ENCODE data around the gene MON2. TPM values are rescaled to one million over a fixed set of nuclear protein-coding genes. Genes with fewer than 3 reads are reported as not detected.

The MON2 gene
- total and polyA plus RNA-seq, 2 of the 13 experiments (the other 11 are each of a cell fraction or from before 2014, with no cell fraction given), result 10.5 to 24.8 TPM

DNA sequence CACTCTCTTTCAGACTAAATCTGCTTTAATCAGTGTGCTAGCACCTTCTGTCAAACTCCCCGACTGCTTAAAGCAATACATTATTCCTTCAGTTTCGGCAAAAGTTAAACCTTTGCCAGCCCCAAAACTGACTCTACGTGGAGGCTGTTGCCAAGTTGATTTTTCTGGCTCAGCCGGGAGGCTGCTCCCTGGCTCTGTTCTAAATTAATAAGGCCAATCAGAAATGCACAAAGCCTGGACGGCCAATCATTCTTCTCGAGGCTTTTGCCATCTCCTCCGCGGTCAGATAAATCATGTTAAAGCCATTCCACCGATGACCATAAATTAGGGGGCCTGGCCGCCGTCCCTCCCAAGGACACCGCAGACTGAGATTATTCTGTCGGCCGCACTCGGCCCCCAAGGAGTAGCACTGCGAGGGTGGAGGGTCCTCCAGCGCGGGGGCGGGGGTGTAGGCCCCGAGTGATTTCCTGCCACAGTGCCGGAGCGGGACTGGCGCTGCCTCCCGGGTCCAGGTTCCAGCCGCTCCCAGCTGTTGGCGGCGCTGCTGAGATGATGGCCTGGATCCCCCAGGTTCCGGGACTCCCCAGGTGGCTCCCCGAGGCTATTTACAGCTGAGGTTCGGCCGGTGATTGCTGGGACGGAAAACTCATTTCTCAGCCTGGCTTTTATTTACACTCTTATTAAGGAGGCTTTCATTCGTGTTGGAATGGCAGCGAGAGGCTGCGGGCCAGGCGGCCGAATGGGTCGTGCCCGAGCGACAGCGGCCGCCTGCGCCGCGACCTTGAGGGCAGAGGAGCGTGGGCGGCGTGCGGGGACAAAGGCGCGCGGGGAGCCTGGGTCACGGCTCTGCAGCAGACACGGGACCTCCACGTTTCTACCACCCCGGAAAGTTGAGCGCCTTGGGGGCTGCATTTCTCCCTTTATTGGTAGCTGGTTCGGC lies 165.1 kb downstream of the MON2 start (continued):
- no peak; the same call in 1 of the 2 replicates for TF ChIP-seq ZBTB20 (CRISPR knock-in tag; IDR thresholded peaks at IDR 0.05; ENCODE audit: borderline replicate concordance, low read depth)
- no peak for TF ChIP-seq KDM5A (IDR thresholded peaks at IDR 0.05; ENCODE audit: borderline replicate concordance, low read length)
- TF ChIP-seq FOSL2 (CRISPR knock-in tag; IDR thresholded peaks at IDR 0.05), result no peak
- no peak for TF ChIP-seq SALL2 (CRISPR knock-in tag; IDR thresholded peaks at IDR 0.05)
- TF ChIP-seq SRF (IDR thresholded peaks at IDR 0.05; ENCODE audit: low read depth, low read length), result peak; percentile 1; the same call in 1 of the 2 replicates
- TF ChIP-seq, protein P1, sequence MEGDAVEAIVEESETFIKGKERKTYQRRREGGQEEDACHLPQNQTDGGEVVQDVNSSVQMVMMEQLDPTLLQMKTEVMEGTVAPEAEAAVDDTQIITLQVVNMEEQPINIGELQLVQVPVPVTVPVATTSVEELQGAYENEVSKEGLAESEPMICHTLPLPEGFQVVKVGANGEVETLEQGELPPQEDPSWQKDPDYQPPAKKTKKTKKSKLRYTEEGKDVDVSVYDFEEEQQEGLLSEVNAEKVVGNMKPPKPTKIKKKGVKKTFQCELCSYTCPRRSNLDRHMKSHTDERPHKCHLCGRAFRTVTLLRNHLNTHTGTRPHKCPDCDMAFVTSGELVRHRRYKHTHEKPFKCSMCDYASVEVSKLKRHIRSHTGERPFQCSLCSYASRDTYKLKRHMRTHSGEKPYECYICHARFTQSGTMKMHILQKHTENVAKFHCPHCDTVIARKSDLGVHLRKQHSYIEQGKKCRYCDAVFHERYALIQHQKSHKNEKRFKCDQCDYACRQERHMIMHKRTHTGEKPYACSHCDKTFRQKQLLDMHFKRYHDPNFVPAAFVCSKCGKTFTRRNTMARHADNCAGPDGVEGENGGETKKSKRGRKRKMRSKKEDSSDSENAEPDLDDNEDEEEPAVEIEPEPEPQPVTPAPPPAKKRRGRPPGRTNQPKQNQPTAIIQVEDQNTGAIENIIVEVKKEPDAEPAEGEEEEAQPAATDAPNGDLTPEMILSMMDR (CRISPR knock-in tag; IDR thresholded peaks at IDR 0.05), result peak; percentile 77
- TF ChIP-seq RAD21 (CRISPR knock-in tag; IDR thresholded peaks at IDR 0.05), result peak; percentile 48
- TF ChIP-seq MED1 (CRISPR knock-in tag; IDR thresholded peaks at IDR 0.05), result no peak
- TF ChIP-seq NCOA5 (CRISPR knock-in tag; IDR thresholded peaks at IDR 0.05), result no peak
- no peak for TF ChIP-seq WIZ (CRISPR knock-in tag; IDR thresholded peaks at IDR 0.05)
- TF ChIP-seq, protein P2, sequence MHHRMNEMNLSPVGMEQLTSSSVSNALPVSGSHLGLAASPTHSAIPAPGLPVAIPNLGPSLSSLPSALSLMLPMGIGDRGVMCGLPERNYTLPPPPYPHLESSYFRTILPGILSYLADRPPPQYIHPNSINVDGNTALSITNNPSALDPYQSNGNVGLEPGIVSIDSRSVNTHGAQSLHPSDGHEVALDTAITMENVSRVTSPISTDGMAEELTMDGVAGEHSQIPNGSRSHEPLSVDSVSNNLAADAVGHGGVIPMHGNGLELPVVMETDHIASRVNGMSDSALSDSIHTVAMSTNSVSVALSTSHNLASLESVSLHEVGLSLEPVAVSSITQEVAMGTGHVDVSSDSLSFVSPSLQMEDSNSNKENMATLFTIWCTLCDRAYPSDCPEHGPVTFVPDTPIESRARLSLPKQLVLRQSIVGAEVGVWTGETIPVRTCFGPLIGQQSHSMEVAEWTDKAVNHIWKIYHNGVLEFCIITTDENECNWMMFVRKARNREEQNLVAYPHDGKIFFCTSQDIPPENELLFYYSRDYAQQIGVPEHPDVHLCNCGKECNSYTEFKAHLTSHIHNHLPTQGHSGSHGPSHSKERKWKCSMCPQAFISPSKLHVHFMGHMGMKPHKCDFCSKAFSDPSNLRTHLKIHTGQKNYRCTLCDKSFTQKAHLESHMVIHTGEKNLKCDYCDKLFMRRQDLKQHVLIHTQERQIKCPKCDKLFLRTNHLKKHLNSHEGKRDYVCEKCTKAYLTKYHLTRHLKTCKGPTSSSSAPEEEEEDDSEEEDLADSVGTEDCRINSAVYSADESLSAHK (CRISPR knock-in tag; IDR thresholded peaks at IDR 0.05; ENCODE audit: borderline replicate concordance), result no peak
- TF ChIP-seq TARDBP (CRISPR knock-in tag; IDR thresholded peaks at IDR 0.05), result no peak
- peak; percentile 1 for TF ChIP-seq ZMYM3 (CRISPR knock-in tag; IDR thresholded peaks at IDR 0.05)
- TF ChIP-seq, protein P3, sequence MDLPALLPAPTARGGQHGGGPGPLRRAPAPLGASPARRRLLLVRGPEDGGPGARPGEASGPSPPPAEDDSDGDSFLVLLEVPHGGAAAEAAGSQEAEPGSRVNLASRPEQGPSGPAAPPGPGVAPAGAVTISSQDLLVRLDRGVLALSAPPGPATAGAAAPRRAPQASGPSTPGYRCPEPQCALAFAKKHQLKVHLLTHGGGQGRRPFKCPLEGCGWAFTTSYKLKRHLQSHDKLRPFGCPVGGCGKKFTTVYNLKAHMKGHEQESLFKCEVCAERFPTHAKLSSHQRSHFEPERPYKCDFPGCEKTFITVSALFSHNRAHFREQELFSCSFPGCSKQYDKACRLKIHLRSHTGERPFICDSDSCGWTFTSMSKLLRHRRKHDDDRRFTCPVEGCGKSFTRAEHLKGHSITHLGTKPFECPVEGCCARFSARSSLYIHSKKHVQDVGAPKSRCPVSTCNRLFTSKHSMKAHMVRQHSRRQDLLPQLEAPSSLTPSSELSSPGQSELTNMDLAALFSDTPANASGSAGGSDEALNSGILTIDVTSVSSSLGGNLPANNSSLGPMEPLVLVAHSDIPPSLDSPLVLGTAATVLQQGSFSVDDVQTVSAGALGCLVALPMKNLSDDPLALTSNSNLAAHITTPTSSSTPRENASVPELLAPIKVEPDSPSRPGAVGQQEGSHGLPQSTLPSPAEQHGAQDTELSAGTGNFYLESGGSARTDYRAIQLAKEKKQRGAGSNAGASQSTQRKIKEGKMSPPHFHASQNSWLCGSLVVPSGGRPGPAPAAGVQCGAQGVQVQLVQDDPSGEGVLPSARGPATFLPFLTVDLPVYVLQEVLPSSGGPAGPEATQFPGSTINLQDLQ (CRISPR knock-in tag; IDR thresholded peaks at IDR 0.05), result no peak
- no peak; the same call in 1 of the 2 replicates for TF ChIP-seq SAFB2 (CRISPR knock-in tag; IDR thresholded peaks at IDR 0.05; ENCODE audit: borderline replicate concordance, low read depth)
- TF ChIP-seq, protein P4, sequence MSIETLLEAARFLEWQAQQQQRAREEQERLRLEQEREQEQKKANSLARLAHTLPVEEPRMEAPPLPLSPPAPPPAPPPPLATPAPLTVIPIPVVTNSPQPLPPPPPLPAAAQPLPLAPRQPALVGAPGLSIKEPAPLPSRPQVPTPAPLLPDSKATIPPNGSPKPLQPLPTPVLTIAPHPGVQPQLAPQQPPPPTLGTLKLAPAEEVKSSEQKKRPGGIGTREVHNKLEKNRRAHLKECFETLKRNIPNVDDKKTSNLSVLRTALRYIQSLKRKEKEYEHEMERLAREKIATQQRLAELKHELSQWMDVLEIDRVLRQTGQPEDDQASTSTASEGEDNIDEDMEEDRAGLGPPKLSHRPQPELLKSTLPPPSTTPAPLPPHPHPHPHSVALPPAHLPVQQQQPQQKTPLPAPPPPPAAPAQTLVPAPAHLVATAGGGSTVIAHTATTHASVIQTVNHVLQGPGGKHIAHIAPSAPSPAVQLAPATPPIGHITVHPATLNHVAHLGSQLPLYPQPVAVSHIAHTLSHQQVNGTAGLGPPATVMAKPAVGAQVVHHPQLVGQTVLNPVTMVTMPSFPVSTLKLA (IDR thresholded peaks at IDR 0.05), result no peak
